GM21825 (cell line): ENCODE measurements around the gene TIMM21.

ENCODE experiments used
- ATAC-seq: cut with Tn5 transposase; IDR thresholded peaks from one replicate; pipeline ENCODE4 v1.9.1; 2021; ENCODE audit warnings: mild to moderate bottlenecking, moderate library complexity; ENCODE audit not compliant: unreplicated experiment

Gene TIMM21

DNA sequence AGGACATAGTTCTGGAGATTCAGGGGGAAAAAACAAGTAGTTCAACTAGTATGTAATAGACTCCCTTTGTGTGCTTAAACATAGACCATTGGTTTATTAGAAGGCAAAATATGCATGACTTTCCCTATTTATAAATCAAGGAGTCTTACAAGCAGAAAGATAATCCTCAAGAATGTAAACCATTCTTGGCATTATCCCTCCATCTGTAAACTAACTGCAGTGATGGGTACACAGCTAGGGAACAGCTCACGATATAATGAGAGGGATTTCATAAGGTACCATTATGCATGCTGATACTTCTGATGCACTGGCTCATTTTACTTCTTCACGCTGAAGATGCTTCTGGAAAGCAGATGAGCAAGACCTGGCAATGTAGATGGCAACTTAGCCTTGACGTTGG lies 1.6 kb upstream of the TIMM21 start:
- no peak for ATAC-seq

DNA sequence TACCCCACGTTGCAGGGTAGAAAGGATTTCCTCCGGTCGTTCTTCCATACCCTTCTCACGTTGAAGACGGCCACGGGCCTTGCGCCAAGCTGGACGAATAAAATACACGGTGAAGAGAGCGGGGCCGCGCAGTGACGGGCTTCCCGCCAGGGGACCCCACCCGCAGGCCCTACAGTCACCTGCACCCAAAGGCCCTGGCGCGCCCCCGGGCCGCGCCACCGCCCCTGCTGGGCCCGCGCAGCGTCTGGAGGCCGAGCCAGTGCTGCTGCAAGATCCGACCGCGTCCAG lies 888 bp upstream of the TIMM21 start:
- no peak for ATAC-seq

DNA sequence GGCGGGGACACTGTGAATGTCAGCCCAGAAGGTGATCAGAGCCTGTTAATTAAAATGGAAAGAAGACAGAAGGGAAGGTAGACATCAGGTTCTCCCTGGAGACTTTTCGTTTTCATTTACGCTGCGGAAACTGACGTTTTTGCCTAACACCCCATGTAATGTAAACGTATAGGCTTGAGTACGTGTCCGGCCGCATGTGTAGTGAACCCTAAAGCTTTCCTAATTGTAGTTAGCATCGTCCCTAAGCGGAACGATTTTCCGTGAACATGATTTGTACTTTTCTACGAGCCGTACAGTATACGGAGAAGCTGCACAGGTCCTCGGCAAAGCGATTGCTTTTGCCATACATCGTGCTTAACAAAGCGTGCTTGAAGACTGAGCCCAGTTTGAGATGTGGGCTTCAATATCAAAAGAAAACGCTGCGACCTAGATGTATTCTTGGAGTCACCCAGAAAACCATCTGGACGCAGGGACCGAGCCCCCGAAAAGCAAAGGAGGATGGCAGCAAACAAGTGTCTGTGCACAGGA lies 284 bp downstream of the TIMM21 start:
- ATAC-seq: peak; percentile 9

DNA sequence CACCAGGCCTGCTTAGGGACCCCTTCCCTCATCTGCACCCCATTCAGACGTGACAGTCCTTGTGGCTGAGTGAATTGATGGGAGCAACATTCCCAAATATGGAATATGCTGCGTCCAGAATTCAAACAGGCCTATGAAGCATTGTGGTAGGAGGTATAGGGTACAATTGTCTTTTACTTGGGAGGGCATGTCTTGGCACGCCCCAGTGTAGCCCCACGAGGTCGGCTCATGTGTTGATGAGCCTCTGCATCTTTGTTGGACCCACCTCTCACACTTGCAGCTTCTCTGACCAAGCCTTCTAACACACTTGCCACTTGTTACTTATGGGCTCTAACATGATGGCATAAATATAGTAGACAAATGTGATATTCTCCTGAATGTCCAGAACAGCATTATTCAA lies 1.6 kb downstream of the TIMM21 start:
- no peak for ATAC-seq

DNA sequence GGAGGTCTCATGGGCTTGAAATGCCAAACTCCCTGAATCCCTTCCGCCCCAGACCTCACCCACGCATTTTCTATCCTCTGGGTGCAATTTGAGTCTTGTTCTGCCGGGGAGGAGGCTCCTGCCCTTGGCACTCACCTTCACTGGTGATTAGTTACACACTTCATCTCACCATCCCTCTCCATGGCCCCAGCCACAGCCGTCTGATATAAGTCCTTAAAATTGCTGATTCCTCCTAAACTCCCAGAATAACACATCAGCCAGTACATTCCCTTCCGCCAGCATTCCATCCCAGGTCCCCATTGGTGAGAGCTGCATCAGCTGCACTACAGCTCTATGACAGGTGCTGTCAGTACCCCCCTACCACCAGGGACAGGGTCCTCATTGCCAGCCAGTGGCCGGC lies 3.9 kb downstream of the TIMM21 start:
- ATAC-seq: no peak

DNA sequence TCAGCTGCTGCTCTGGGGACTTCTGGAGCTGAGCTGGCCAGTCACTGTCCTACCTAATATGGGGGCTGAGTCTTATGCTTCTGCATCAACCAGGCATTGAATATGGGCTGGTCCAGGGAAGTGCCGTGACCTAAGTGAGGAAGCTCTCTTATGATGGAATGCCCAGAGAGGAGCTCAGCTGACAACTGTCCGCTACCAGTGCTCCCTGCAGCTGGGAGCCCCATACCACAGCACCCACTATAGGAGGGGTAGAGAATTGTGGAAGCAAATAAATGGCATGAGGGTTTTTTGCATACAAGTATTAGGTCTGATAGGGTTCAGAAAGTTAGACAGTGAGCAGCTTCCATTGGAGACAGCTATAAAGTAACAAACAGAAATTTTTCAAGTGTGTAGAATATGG lies 4.5 kb downstream of the TIMM21 start:
- ATAC-seq: no peak

DNA sequence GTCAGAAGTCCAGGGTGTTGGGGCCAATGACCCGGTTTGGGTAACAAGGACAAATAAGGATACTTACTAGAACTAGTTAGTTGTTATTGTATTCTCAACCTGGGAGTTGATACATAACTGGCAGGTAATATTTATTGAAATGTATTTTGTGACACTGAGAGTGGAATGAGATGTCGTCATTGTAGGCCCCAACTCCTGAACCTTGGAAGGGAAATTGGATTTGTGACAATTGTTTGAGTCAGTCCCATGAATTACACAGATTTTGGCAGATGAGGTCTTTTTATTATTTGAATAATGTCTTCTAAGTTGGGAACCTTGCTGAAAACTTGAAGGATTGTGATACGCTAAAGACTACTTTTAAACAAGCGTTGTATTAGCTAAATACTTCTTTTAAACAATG lies 5.1 kb downstream of the TIMM21 start:
- no peak for ATAC-seq

DNA sequence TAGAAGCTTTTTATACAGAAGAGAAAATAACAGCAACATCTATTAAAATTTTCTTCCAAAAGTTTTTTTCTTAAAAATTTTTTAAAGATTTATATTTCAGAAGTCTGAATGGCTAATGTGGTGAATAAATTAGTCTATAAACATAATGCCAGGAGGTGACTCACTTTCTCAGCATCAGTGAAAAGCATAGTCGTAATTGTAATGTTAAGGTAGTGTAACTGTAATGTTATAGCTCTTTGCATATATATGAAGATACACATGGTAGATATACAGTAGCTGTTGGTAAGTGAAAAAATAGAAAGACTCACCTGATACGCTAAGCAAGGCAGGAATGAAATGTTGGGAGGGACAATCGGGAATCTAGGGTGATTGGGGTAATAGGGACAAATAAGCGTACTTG lies 5.5 kb downstream of the TIMM21 start:
- no peak for ATAC-seq

DNA sequence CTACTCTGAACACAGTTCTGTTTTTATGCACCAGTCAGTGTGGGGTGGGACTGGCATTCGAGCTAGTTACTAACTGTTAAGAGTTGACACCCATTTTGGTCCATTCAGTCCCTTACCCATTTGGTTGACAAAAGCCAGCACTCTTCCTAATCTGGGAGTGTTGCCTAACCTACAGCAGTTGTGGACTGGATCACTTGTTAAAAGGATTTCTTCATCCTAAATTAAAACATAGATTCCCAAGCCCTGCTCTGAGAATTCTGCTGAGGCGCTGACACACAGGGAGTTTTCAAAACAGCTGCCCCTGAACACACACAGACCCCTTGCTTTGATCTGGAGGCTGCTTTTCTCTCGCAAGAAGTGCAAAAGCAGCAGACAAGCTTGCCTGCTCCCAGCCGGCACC lies 6.4 kb downstream of the TIMM21 start:
- no peak for ATAC-seq

DNA sequence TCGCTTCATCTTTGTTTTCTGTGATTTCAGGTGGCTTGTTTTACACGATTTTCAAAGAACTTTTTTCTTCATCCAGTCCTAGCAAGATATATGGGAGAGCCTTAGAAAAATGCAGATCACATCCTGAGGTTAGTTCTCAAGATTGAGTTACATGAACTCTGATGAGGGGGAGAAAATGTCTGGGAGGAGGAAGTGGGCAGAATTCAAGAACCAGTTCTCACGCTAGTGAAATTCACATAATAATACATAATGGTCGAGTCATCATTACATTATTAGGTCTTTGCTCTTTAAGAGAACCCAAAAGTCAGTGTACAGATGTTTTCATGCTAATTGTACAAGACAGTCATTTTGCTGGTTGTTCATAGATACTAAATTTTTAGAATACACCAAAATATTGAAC lies 7.0 kb downstream of the TIMM21 start:
- ATAC-seq: no peak

DNA sequence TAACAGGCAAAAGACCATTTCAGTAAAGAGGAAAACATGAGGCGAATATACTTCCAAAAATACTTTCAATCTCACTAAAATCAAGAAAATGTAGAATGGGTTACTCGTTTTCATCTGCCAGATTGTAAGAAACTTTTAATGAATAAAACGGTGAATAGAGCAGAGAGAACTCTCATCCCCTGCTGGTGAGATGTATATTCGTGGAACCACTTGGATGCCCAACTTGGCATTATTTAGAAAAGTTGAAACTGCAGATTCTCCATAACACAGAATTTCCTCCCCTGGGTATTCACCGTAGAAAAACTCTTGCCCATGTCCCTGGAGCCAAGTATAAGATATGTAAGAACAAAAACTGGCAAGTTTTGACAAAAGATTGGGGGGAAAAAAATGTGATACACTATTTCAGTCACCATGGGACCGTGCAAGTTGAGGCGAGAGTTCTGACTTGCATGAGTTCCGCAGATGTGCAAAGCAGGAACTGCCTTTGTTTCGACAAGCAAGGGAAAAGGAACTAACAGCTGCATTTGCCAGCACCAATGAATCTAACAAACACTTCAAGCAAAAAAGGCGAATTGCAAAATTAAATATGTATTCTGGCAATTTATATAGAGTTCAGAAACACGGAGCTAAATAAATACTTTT lies 14.8 kb downstream of the TIMM21 start:
- ATAC-seq: peak; percentile 62

DNA sequence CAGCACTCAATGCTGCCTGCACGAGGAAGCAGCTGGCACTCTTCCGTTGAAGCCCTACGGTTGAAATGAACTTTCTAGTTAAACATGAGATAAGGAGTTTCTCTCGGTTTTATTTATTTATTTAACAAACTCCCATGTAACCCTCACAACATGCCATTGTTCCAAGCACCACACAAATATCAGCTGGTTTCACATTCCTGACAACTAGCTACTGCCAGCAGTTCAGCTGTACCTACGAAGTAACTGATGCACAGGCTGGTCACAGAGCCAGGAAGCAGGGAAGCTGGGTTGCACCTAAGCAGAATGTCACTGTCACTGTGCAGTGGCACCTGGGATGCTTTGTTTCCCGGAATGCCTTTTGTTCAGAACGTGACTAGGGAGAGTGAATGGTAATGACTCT lies 18.1 kb downstream of the TIMM21 start:
- no peak for ATAC-seq

DNA sequence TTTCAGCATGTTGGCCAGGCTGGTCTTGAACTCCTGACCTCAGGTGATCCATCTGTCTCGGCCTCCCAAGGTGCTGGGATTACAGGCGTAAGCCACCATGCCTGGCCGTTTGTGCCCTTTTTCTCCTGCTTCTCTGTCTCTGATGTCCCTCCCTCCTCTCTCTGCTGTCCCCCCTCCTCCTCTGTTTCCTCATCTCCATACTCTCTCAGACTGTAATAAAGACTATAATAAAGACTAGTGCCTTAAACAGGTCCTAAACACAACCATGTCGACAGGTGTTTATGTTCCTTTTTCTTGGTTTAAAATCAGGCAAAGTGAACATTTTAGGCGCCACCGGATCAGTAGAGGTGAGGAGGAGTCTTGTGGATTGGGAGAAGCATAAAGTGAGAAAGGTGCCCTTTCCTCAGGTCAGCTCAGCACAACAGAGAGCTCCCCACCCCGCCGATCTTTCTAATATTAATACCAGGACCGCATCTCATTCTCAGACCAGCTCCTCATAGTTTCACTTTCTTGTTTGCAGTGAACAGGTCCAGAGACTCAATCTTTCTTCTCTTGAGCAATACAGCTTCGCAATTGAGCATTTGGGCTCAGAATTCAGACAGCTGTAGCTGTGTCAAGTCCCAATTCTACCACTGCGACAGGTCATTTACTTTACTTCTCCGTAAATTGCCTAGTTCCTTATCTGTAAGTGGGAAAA lies 23.7 kb downstream of the TIMM21 start:
- ATAC-seq: peak; percentile 88

DNA sequence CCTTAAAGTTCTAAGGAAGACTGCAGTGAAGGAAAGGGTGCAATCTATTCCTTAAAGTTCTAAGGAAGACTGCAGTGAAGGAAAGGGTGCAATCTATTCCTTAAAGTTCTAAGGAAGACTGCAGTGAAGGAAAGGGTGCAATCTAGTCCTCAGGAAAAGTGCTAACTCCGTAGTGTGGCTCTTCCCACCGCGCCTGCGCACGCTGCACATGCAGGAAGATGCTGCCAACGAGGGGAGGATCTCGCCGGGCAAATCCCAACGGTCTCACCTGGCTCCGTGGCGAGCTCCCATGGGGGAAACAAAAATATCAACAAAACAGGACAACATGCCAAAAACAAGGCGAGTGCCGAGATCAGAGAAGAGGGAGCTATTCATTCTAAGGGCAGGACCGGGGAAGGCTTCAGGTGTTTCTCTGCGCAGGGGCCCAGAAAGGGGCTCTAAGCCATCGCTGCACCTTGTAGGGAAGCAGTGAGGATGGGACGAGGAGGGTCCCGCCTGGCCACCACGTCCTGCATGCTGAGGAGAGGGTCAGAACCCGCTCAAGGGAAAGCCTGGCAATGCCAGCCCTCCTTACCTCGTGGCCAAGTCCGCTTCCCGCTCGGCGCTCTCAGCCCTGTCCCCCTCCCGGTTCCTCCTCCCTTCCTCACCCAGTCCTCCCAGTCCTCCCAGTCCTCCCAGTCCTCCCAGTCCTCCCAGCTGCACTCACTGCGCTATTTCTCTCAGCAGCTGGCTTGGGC lies 24.5 kb downstream of the TIMM21 start:
- no peak for ATAC-seq

DNA sequence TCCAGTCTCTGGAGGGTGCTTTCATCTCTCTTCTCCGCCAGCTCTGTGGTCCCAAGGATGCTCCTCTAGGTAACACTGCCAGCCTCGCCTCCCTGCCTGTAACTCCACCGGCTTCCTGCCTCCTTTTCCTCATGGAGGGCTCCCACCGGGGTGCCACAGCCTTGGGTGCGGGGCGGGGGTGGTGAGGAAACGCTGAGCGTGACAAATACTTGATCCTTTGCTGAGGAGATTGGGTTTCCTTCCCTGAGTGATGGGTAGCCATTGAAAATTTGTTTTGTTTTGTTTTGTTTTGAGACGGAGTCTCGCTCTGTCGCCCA lies 25.1 kb downstream of the TIMM21 start:
- no peak for ATAC-seq

DNA sequence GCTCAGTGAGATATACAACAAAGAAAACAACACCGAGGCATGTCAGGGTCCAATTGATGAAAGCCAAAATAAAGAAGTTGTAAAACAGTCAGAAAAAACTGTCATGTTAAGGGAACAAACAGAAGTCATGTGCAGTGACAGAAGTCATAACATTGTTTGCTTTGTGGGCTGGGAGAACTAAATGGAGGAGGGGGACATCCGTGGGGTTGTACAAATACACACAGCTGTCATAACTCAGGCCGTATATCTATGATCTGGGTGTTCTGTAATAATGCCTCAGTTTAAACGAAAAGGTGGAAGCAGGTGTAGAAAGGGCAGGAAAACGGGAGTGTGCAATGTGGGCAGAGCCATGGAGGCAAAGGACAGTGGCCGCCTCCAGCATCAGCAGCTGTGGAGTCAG lies 27.3 kb downstream of the TIMM21 start:
- ATAC-seq: no peak

DNA sequence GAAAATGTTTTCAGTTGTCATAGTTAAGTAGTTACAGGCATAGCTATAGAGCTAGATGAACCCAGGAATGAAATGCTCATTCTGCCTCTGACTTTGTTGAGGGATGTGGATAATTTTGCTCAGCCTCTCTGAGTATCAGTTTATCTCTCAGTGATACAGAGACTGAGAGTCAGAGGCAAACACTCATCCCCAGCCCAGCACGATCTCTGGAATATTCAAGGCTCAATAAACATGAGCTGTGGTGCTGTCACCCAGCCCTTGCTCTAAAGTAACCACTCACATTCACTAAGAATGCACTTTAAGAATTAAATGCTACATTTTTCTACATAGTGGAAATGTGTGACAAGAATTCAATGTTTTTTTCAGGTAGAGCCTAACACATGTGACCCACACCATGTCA lies 30.6 kb downstream of the TIMM21 start:
- no peak for ATAC-seq

DNA sequence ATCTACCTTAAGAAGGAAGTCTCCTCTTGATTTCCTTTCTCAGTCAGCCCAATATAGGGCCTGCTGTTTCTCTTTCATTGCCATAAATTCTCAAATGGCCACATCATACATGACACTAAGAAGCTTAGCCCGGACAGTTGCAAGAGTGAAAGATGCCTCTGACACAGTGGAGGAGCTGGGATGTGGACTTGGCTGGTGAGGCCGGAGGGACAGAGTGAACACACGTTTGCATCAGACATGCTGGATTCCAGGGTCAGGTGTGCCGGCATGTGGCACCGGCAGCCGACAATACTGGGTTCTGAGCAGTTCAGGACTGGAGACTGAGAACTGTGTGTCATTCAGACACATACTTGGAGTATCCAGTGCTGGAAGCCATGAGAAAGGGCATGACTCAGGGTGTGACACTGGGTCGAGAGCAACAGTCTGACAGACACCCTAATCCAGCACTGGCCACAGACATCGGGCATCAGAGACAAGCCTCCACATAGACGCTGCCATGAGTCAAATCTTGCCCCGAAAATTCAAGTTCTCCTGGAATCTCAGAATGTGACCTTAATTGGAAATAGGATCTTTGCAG lies 31.4 kb downstream of the TIMM21 start:
- no peak for ATAC-seq

DNA sequence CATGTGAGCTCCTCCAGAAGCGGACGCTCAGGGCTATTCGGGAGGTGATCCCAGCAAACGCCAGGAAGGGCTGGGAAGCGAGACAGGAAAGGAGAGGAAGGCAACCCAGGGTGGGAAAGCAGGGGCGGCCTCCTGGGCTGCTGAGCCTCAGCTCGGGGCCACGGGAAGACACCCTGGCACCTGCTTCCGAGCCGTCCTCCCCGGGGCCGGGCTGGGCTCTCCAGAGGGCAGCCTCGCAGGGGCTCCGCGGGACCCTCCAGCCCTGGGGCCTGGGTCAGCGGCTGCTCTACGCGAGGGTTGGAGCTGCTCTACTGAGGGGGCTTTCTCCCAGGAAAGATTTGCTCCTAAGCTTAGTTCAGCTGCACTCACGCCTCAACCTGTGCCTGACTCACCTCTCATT lies 34.0 kb downstream of the TIMM21 start:
- ATAC-seq: no peak

DNA sequence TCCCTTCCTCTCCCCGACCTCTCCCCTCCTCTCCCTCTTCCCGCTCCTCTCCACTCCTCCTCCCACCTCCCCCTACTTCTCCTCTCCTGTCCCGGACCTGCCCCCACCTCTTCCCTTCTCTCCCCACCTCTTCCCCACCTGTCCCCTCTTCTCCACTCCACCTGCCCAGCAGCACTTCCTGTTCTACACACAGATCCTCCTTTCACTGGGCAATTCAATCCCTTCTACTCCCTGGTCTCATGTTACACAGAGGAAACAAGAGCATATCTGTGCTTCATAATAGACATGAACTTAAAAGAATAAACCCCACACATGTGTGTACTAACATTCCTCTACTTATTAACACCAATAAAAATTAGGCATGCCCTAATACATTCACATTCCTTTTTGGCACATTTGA lies 34.8 kb downstream of the TIMM21 start:
- ATAC-seq: no peak

DNA sequence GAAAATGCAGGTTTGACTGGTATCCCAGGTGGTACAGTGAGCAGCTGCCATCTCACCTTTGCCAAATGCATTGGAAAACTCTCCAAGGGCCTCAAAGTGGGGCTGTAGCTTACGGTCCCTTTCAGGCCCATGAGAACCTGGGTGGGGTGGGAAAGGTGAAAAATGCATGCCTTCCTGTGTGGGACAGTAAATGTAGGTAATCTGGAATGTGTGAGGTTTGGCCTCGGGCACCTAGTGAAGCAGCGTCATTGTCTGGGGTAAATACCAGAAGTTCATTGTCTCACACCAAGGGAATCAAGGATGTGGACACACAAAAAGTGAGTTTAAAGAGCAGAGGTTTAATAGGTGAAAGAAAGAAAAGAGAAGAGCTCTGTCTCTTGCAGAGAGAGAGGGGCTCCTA lies 36.6 kb downstream of the TIMM21 start:
- ATAC-seq: no peak

DNA sequence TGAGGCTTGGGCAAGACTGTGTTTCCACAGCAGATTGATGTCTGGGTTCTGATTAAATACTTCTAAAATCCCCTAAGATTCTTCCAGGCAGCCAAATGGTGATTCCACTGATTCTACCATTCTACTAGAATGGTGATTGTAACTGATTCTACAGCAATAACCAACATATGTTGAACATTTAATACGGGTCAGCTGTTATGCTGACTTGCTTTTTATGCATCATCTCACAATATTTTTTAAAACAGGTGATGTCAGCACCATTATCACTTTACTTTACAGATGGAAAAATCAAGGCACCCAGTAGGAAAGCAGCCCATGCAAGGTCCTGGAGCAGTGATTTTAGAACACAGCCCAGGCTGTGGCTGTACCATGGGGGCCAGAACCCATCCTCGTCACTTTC lies 37.5 kb downstream of the TIMM21 start:
- ATAC-seq: no peak
